Urothelium cell line (cell line): Measurements from ENCODE around the gene SP2.
"Not testable (repeated sequence)": the region's sequence is repeated elsewhere in the genome, so short reads cannot be mapped to it uniquely, and the experiment has no call there.

ENCODE experiments used
- DNase-seq: peaks from one replicate; pipeline ENCODE4 v3.0.0; 2011; ENCODE audit warnings: low spot score, mixed read lengths
- FAIRE-seq: peaks from 2 replicates; lab custom pipeline; 2011; peaks lifted over from hg19 to GRCh38; lab: Jason Lieb, UNC

SP2 gene

GRCh38 chr17:47917581-47917980 is 21.5 kb downstream of the SP2 start:
- FAIRE-seq (no peak), DNase-seq (no peak)

DNA sequence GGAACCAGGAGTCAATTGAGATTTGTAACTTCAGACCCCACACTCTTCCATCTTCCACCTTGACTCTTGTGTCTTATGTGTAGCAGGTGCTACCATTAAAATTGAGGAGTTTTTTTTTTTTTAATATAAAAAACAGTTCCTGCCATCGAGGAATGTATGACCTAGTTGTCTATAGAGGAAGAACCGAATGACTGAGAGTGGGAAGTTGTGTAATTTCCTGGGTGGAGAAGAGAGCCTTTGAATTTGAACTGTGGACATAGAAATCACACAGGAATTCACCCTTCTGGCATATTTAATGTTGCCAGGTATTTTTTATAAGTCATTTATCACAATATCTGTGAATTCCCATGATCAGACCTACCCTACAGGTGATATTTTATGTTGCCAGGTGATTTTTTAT is 22.0 kb downstream of the SP2 start:
- no peak for FAIRE-seq

GRCh38 chr17:47918991-47919390 is 23.0 kb downstream of the SP2 start:
- FAIRE-seq (no peak), DNase-seq (no peak)

More for the DNA sequence above, 22.0 kb downstream of the SP2 start:
- DNase-seq: no peak

DNA sequence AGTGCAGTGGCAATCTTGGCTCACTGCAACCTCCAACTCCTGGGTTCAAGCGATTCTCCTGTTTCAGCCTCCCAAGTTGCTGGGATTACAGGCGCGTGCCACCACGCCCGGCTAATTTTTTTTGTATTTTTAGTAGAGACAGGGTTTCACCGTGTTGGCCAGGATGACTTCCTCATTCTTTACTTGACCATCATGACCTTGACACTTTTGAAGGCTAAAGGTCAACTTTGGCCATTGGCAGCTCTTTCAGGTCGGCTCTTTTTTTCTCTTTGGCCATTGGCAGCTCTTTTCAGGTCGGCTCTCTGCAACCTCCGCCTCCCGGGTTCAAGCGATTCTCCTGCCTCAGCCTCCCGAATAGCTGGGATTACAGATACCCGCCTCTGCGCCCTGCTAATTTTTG is 23.9 kb downstream of the SP2 start:
- DNase-seq, FAIRE-seq: not testable (repeated sequence)

DNA sequence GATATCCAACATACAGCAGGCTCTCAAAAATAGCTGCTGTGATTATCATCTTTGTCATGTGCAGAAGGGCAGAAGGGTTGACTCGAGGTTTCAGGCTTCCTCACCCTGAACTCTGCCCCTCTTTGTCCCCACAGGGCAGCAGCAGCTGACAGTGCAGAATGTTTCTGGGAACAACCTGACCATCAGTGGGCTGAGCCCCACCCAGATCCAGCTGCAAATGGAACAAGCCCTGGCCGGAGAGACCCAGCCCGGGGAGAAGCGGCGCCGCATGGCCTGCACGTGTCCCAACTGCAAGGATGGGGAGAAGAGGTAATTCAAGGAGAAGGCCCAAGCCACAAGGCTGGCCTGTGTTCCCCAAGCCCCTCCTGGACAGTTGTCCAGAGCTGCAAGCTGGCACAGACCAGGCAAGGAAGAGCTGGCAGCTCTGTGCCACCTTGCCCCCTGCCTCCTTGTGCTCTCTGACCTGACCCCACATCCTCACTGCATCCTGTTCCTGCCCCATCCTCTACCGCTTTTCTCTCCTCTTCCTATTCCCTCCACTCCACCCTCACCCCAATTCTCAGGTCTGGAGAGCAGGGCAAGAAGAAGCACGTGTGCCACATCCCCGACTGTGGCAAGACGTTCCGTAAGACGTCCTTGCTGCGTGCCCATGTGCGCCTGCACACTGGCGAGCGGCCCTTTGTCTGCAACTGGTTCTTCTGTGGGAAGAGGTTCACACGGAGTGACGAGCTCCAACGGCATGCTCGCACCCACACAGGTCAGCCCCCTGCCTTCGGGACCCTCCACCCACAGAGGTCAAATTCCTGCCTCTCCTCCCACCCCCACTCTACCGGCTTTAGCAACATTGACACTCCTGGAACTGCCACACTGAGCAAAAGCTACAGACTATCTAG is 29.0 kb downstream of the SP2 start:
- no peak for FAIRE-seq

DNA sequence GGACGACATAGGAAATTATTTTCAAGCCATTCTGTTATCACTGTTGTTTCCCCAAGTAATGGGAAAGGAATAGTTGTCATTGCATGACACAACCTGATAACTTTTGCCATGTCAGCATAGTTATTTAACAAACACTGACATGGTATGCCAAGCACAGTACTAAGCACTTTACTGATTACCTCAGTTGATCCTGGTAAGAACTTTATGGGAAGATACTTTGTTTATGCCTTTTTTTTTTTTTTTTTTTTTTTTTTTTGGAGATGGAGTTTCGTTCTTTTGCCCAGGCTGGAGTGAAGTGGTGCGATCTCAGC is 29.6 kb downstream of the SP2 start:
- no peak for FAIRE-seq
- no peak for DNase-seq

More for the DNA sequence above, 29.0 kb downstream of the SP2 start:
- DNase-seq: no peak

GRCh38 chr17:47927821-47928400 is 31.9 kb downstream of the SP2 start:
- FAIRE-seq: no peak
- DNase-seq: no peak

GRCh38 chr17:47928415-47928814 is 32.4 kb downstream of the SP2 start:
- FAIRE-seq: no peak

DNA sequence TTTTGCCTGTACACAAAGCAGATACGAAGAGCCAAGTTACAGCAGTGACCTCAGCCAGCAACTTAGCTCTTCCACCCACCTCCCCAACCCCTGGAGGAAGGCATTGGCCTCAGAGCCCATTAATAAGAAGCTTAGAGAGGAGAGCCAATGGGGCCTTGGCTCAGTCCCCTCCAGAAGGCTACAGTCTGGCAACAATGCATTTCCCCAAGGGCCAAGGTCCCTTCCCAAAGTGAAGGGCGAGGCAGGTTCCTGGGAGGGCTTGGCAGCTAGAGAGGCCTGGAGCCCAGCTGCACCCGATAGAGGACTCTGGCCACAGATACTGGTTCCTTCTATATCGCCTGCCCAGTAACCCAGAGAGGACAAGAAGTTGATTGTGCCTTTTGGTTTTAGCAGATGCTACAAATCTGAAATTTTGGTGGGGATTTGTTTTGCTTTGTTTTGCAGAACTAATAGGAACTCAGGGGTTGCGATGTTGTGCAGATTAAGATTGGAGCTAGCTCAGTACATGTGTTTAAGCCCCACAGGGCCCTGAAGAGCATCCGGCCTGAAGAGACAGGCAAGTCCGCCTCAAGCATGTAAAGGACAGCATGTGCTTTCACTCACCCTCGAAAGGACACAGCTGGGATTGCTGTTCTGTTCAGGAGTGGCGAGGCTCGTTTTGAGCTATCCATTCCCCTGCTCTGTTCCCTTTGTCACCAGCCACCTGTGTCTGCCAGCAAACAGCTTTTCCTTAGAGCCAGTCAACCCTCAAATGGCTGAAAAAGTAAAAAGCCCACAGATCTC is 33.4 kb downstream of the SP2 start:
- FAIRE-seq (no peak), DNase-seq (no peak)

More at GRCh38 chr17:47928415-47928814, 32.4 kb downstream of the SP2 start:
- DNase-seq: no peak

GRCh38 chr17:47931848-47932247 is 35.8 kb downstream of the SP2 start:
- FAIRE-seq (no peak), DNase-seq (no peak)

DNA sequence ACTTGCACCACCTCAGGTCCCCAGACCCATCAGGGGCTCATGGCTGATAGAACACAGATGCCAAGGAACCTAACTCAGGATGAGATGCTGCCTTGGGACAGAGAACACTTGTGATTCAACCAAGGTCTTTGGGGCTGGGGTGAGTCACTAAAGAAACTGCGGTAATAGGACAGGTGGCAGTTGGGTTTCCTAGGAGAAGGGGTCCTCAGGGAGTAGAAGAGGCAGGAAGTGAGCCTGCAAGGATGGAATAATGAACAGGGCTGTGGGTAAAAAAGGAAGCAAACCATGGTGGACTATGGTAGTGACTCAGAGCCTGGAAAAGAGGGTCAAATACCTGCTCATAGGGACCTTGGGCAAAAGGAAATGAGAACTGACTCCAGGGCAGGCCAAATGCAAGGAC is 38.8 kb downstream of the SP2 start:
- FAIRE-seq (no peak), DNase-seq (peak; percentile 65)

DNA sequence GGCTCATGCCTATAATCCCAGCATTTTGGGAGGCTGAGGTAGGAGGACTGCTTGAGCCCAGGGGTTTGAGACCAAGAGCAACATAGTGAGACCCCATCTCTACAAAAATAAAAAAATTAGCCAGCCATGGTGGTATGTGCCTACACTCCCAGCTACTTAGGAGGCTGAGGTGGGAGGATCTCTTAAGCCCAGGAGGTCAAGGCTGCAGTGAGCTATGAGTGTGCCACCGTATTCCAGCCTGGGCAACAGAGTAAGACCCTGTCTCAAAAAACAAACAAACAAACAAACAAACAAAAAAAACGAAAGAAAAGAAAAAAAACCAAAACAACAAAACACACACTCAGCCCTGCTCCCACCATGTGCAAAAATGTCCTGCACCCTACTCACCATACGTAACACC is 39.4 kb downstream of the SP2 start:
- DNase-seq, FAIRE-seq: not testable (repeated sequence)

- DNase-seq: peak; percentile 84
- FAIRE-seq: no peak
Observed at GRCh38 chr17:47935961-47936360, 39.9 kb downstream of the SP2 start.

GRCh38 chr17:47937941-47938340 is 41.9 kb downstream of the SP2 start:
- DNase-seq (no peak), FAIRE-seq (no peak)

GRCh38 chr17:47941246-47942095 is 45.4 kb downstream of the SP2 start, which contains the start of gene PNPO:
Gene PNPO (plus strand): TSS chr17:47941571. CDS start chr17:47941676, 105 bp downstream.
- peak; percentile 63 for FAIRE-seq
- DNase-seq: peak; percentile 97

GRCh38 chr17:47942096-47942510 is 46.1 kb downstream of the SP2 start:
- DNase-seq: no peak
- FAIRE-seq: no peak

GRCh38 chr17:47942568-47942967 is 46.5 kb downstream of the SP2 start:
- no peak for DNase-seq
- FAIRE-seq: no peak

DNA sequence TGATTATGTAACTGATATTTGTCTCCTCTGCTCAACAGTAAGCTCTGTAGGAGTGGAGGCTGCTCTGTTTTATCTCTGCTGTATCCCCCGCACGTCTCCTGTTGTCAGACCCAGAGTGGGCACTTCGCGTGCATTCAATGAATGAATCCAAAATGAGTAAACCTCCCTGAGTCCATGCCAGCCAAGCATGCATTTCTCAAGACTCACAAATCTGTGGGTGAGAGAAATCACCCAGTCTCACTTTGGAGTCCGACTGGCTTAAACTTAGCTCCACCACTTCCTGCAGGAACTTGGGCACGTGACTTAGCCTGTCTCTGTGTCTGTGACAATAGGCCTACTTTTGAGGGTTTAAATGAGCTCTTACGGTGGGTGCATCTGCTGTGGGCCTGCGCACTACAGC is 49.0 kb downstream of the SP2 start:
- no peak for FAIRE-seq
- DNase-seq: no peak

GRCh38 chr17:47945529-47946508 is 49.8 kb downstream of the SP2 start:
- no peak for FAIRE-seq
- DNase-seq: no peak
